ENCODE measurements around the gene SPC24.
"Not testable (repeated sequence)": the region's sequence is repeated elsewhere in the genome, so short reads cannot be mapped to it uniquely, and the experiment has no call there.

SPC24 gene

GRCh38 chr19:11121963-11122362 is 33.6 kb downstream of the SPC24 start:
- H3K4me3 Mint-ChIP-seq; H3K27me3 Mint-ChIP-seq; DNase-seq; H3K9me3 Mint-ChIP-seq; H3K4me1 Mint-ChIP-seq (ENCODE audit: low read depth in 2 of 2); ATAC-seq (replicated peaks); H3K27ac Mint-ChIP-seq: not testable (repeated sequence)
- H3K36me3 Mint-ChIP-seq (ENCODE audit: insufficient read depth), result peaks cover 76% of the 10 kb centered on the region

GRCh38 chr19:11116507-11116906 is 39.1 kb downstream of the SPC24 start:
- no peak for ATAC-seq (replicated peaks)
- H3K4me1 Mint-ChIP-seq (ENCODE audit: low read depth in 2 of 2), result peaks cover 0 to 3% of the 10 kb centered on the region in 2 donors
- DNase-seq, result no peak
- peaks cover 87% of the 10 kb centered on the region for H3K36me3 Mint-ChIP-seq (ENCODE audit: insufficient read depth)
- H3K27me3 Mint-ChIP-seq, result no peaks in the 10 kb centered on the region
- H3K27ac Mint-ChIP-seq, result peak overlapping the region in 1 of 2 donors; percentile 80
- H3K4me3 Mint-ChIP-seq, result no peak overlapping the region
- H3K9me3 Mint-ChIP-seq, result no peaks in the 10 kb centered on the region

GRCh38 chr19:11115895-11116446 is 39.6 kb downstream of the SPC24 start:
- Mint-ChIP-seq H3K4me1 (ENCODE audit: low read depth in 2 of 2) (peaks cover 0 to 3% of the 10 kb centered on the region in 2 donors), H3K36me3 (ENCODE audit: insufficient read depth) (peaks cover 87% of the 10 kb centered on the region), H3K4me3 (no peak overlapping the region), H3K27me3 (no peaks in the 10 kb centered on the region), H3K9me3 (no peaks in the 10 kb centered on the region), H3K27ac (peak overlapping the region in 1 of 2 donors; percentile 80)
- DNase-seq (no peak), ATAC-seq (replicated peaks) (no peak)

GRCh38 chr19:11115042-11115441 is 40.5 kb downstream of the SPC24 start:
- no peak overlapping the region for H3K27ac Mint-ChIP-seq
- no peaks in the 10 kb centered on the region for H3K9me3 Mint-ChIP-seq
- H3K4me1 Mint-ChIP-seq (ENCODE audit: low read depth in 2 of 2), result peaks cover 0 to 3% of the 10 kb centered on the region in 2 donors
- peaks cover 87% of the 10 kb centered on the region for H3K36me3 Mint-ChIP-seq (ENCODE audit: insufficient read depth)
- no peak overlapping the region for H3K4me3 Mint-ChIP-seq
- H3K27me3 Mint-ChIP-seq, result no peaks in the 10 kb centered on the region
- ATAC-seq (replicated peaks) (no peak), DNase-seq (no peak)

GRCh38 chr19:11113140-11113708 is 42.4 kb downstream of the SPC24 start:
- Mint-ChIP-seq H3K27ac (peak overlapping the region in 1 of 2 donors; percentile 82), H3K27me3 (no peaks in the 10 kb centered on the region), H3K4me1 (ENCODE audit: low read depth in 2 of 2) (peaks cover 0 to 3% of the 10 kb centered on the region in 2 donors), H3K4me3 (no peak overlapping the region), H3K9me3 (no peaks in the 10 kb centered on the region), H3K36me3 (ENCODE audit: insufficient read depth) (peaks cover 85% of the 10 kb centered on the region)
- no peak for DNase-seq
- no peak for ATAC-seq (replicated peaks)

- ATAC-seq (replicated peaks), result no peak
- Mint-ChIP-seq H3K9me3 (no peaks in the 10 kb centered on the region), H3K4me3 (no peak overlapping the region), H3K27me3 (no peaks in the 10 kb centered on the region), H3K27ac (no peak overlapping the region), H3K36me3 (ENCODE audit: insufficient read depth) (peaks cover 84% of the 10 kb centered on the region), H3K4me1 (ENCODE audit: low read depth in 2 of 2) (peaks cover 0 to 3% of the 10 kb centered on the region in 2 donors)
- no peak for DNase-seq
Observed at GRCh38 chr19:11111771-11112144, 43.8 kb downstream of the SPC24 start.

- no peaks in the 10 kb centered on the region for H3K9me3 Mint-ChIP-seq
- H3K27me3 Mint-ChIP-seq, result no peaks in the 10 kb centered on the region
- no peak for DNase-seq
- peak overlapping the region in 1 of 2 donors; percentile 8 for H3K27ac Mint-ChIP-seq
- no peak overlapping the region for H3K4me3 Mint-ChIP-seq
- H3K36me3 Mint-ChIP-seq (ENCODE audit: insufficient read depth), result peaks cover 84% of the 10 kb centered on the region
- ATAC-seq (replicated peaks), result no peak
- peaks cover 0 to 3% of the 10 kb centered on the region in 2 donors for H3K4me1 Mint-ChIP-seq (ENCODE audit: low read depth in 2 of 2)
Observed at GRCh38 chr19:11111117-11111770, 44.3 kb downstream of the SPC24 start.

GRCh38 chr19:11108746-11109145 is 46.8 kb downstream of the SPC24 start:
- peaks cover 91% of the 10 kb centered on the region for H3K36me3 Mint-ChIP-seq (ENCODE audit: insufficient read depth)
- peaks cover 0 to 3% of the 10 kb centered on the region in 2 donors for H3K4me1 Mint-ChIP-seq (ENCODE audit: low read depth in 2 of 2)
- no peak for DNase-seq
- ATAC-seq (replicated peaks), result no peak
- H3K27ac Mint-ChIP-seq, result no peak overlapping the region
- H3K4me3 Mint-ChIP-seq, result no peak overlapping the region
- H3K27me3 Mint-ChIP-seq, result no peaks in the 10 kb centered on the region
- no peaks in the 10 kb centered on the region for H3K9me3 Mint-ChIP-seq

GRCh38 chr19:11106477-11106876 is 49.1 kb downstream of the SPC24 start:
- Mint-ChIP-seq H3K36me3 (ENCODE audit: insufficient read depth) (peaks cover 92% of the 10 kb centered on the region), H3K9me3 (no peaks in the 10 kb centered on the region), H3K27ac (peak overlapping the region in 1 of 2 donors; percentile 60), H3K27me3 (no peaks in the 10 kb centered on the region), H3K4me1 (ENCODE audit: low read depth in 2 of 2) (no peaks in the 10 kb centered on the region), H3K4me3 (no peak overlapping the region)
- no peak for DNase-seq
- ATAC-seq (replicated peaks), result no peak

- Mint-ChIP-seq H3K4me1 (ENCODE audit: low read depth in 2 of 2) (peaks cover 0 to 1% of the 10 kb centered on the region in 2 donors), H3K27ac (peak overlapping the region in 1 of 2 donors; percentile 19), H3K4me3 (no peak overlapping the region), H3K27me3 (no peaks in the 10 kb centered on the region), H3K36me3 (ENCODE audit: insufficient read depth) (peaks cover 85% of the 10 kb centered on the region), H3K9me3 (no peaks in the 10 kb centered on the region)
- no peak for ATAC-seq (replicated peaks)
- no peak for DNase-seq
Observed at GRCh38 chr19:11105014-11105636, 50.5 kb downstream of the SPC24 start.

- H3K27me3 Mint-ChIP-seq; H3K9me3 Mint-ChIP-seq; H3K4me3 Mint-ChIP-seq; ATAC-seq (replicated peaks); H3K4me1 Mint-ChIP-seq (ENCODE audit: low read depth in 2 of 2); DNase-seq: not testable (repeated sequence)
- Mint-ChIP-seq H3K27ac (peak overlapping the region in 1 of 2 donors; percentile 19), H3K36me3 (ENCODE audit: insufficient read depth) (peaks cover 76% of the 10 kb centered on the region)
Observed at GRCh38 chr19:11103667-11104066, 51.9 kb downstream of the SPC24 start.

- H3K4me3 Mint-ChIP-seq, result no peak overlapping the region
Observed at GRCh38 chr19:11102944-11103343, 52.6 kb downstream of the SPC24 start.

GRCh38 chr19:11101057-11101456 is 54.5 kb downstream of the SPC24 start:
- no peaks in the 10 kb centered on the region for H3K27me3 Mint-ChIP-seq
- H3K27ac Mint-ChIP-seq, result peak overlapping the region in 1 of 2 donors; percentile 76
- H3K36me3 Mint-ChIP-seq (ENCODE audit: insufficient read depth), result peaks cover 57% of the 10 kb centered on the region
- DNase-seq (no peak), ATAC-seq (replicated peaks) (no peak)
- peaks cover 6 to 10% of the 10 kb centered on the region in 2 donors for H3K4me1 Mint-ChIP-seq (ENCODE audit: low read depth in 2 of 2)
- H3K4me3 Mint-ChIP-seq, result no peak overlapping the region
- peaks cover 0 to 2% of the 10 kb centered on the region in 2 donors for H3K9me3 Mint-ChIP-seq

More at GRCh38 chr19:11102944-11103343, 52.6 kb downstream of the SPC24 start:
- Mint-ChIP-seq H3K36me3 (ENCODE audit: insufficient read depth) (peaks cover 69% of the 10 kb centered on the region), H3K27me3 (no peaks in the 10 kb centered on the region), H3K9me3 (no peaks in the 10 kb centered on the region), H3K27ac (no peak overlapping the region), H3K4me1 (ENCODE audit: low read depth in 2 of 2) (peaks cover 0 to 4% of the 10 kb centered on the region in 2 donors)
- no peak for ATAC-seq (replicated peaks)
- DNase-seq, result no peak
